A549 (cell line): Measurements from ENCODE around the gene CHKB. TPM values are rescaled to one million over a fixed set of nuclear protein-coding genes. Genes with fewer than 3 reads are reported as not detected.

Experiments
- ATAC-seq, 2 experiments: fragments of 200-7000 bp in 1 of 2; fragments of >200 bp in 1 of 2; cut with Nextera tagmentation in 1 of 2; cut with Tn5 transposase in 1 of 2; 3 replicates each; pipeline versions ENCODE4 v1.8.0 to v1.9.1; 2018 to 2020; ENCODE audit warnings: mild to moderate bottlenecking in 1 of 2, moderate library complexity in 1 of 2
- CTCF ChIA-PET: fragments of 300-600 bp; sonication (Branson Sonifier 250); formaldehyde crosslinking; extraction: SDS; loops from one replicate; lab custom pipeline; 2021; ENCODE audit warnings: antibody characterized with exemption, inconsistent platforms; lab: Yijun Ruan, JAX
- POLR2A ChIA-PET: fragments of 350-600 bp; formaldehyde crosslinking; extraction: SDS; loops from one replicate; lab custom pipeline; 2021; ENCODE audit warnings: antibody characterized with exemption, inconsistent platforms; lab: Yijun Ruan, JAX
- DNase-seq, 2 experiments: peaks; one replicate each; pipeline versions ENCODE4 v3.0.0 to v3.0.0-alpha.2; 2011 to 2016; ENCODE audit warnings: low read depth in 1 of 2, low spot score in 1 of 2
- FAIRE-seq: peaks from 2 replicates; lab custom pipeline; 2011; peaks lifted over from hg19 to GRCh38; lab: Jason Lieb, UNC
- H3K27ac ChIP-seq, 2 experiments: fragments of >200 bp; sonication (Bioruptor Twin); formaldehyde crosslinking; 3 replicates each; pipeline ENCODE4 v1.5.1; 2016 to 2017
- H3K4me1 ChIP-seq: fragments of >200 bp; sonication (Bioruptor Twin); formaldehyde crosslinking; 3 replicates; pipeline ENCODE4 v1.6.1; 2016
- H3K4me2 ChIP-seq: fragments of >200 bp; sonication (Bioruptor Twin); formaldehyde crosslinking; 3 replicates; pipeline ENCODE4 v1.6.1; 2016
- H3K4me3 ChIP-seq: fragments of >200 bp; sonication (Bioruptor Twin); formaldehyde crosslinking; 3 replicates; pipeline ENCODE4 v1.5.1; 2016
- H3K9me3 ChIP-seq: fragments of >200 bp; sonication (Bioruptor Twin); formaldehyde crosslinking; 3 replicates; pipeline ENCODE4 v1.6.1; 2016
- BHLHE40 ChIP-seq: IDR thresholded peaks from 2 replicates; pipeline ENCODE4 v1.6.1; 2012; ENCODE audit warnings: low read depth, low read length, inconsistent platforms
- CBX8 ChIP-seq: fragments of 200-600 bp; sonication (generic); IDR thresholded peaks from 2 replicates; pipeline ENCODE4 v1.6.1; 2016
- CHD4 ChIP-seq: fragments of 200-600 bp; sonication (generic); IDR thresholded peaks from 2 replicates; pipeline ENCODE4 v1.6.1; 2016; ENCODE audit warnings: antibody characterized with exemption, mild to moderate bottlenecking, borderline replicate concordance
- FOSB ChIP-seq: fragments of 250-450 bp; sonication (Bioruptor Pico); IDR thresholded peaks from 2 replicates; pipeline ENCODE4 v1.5.0; 2020; ENCODE audit warnings: mild to moderate bottlenecking, moderate library complexity
- FOXS1 ChIP-seq: fragments of 250-450 bp; sonication (Bioruptor Pico); IDR thresholded peaks from 2 replicates; pipeline ENCODE4 v1.5.0; 2020; ENCODE audit warnings: mild to moderate bottlenecking, moderate library complexity
- HOXA7 ChIP-seq: fragments of 250-450 bp; sonication (Bioruptor Pico); IDR thresholded peaks from 2 replicates; pipeline ENCODE4 v1.5.0; 2020; ENCODE audit warnings: mild to moderate bottlenecking, moderate library complexity
- HOXB5 ChIP-seq: fragments of 250-450 bp; sonication (Bioruptor Pico); IDR thresholded peaks from 2 replicates; pipeline ENCODE4 v1.5.0; 2020; ENCODE audit warnings: mild to moderate bottlenecking, moderate library complexity
- MAFK ChIP-seq: fragments of 450-650 bp; IDR thresholded peaks from 2 replicates; pipeline ENCODE4 v1.6.1; 2014; ENCODE audit not compliant: partially characterized antibody
- MYC ChIP-seq: IDR thresholded peaks from 2 replicates; pipeline ENCODE4 v1.6.1; 2012; ENCODE audit warnings: mild to moderate bottlenecking, inconsistent platforms, low read length, improper control_type of control experiment, borderline replicate concordance
- NPAS2 ChIP-seq: fragments of 250-450 bp; sonication (Bioruptor Pico); IDR thresholded peaks from 2 replicates; pipeline ENCODE4 v1.8.0; 2022; ENCODE audit warnings: mild to moderate bottlenecking, moderate library complexity, borderline replicate concordance
- NR3C1 ChIP-seq: fragments of >200 bp; sonication (Bioruptor Twin); formaldehyde crosslinking; IDR thresholded peaks from 3 replicates; pipeline ENCODE4 v1.6.1; 2017
- PHF8 ChIP-seq: fragments of 200-600 bp; sonication (generic); IDR thresholded peaks from 2 replicates; pipeline ENCODE4 v1.6.1; 2016; ENCODE audit warnings: low read depth, mild to moderate bottlenecking, antibody characterized with exemption, moderate library complexity, borderline replicate concordance
- RAD21 ChIP-seq, 2 experiments: fragments of >200 bp in 1 of 2; sonication (Bioruptor Twin) in 1 of 2; formaldehyde crosslinking in 1 of 2; IDR thresholded peaks in 1 of 2; conservative IDR thresholded peaks in 1 of 2; 2 replicates in 1 of 2; 3 replicates in 1 of 2; pipeline ENCODE4 v1.6.1; 2012 to 2018; ENCODE audit warnings: inconsistent platforms in 1 of 2
- RCOR1 ChIP-seq: fragments of 150-350 bp; IDR thresholded peaks from 2 replicates; pipeline ENCODE4 v1.6.1; 2014; ENCODE audit warnings: antibody characterized with exemption, low read length, low read depth
- SMC3 ChIP-seq: fragments of >200 bp; sonication (Bioruptor Twin); formaldehyde crosslinking; IDR thresholded peaks from 3 replicates; pipeline ENCODE4 v1.6.1; 2018; ENCODE audit warnings: inconsistent platforms
- TP53 ChIP-seq: fragments of 250-450 bp; sonication (Bioruptor Pico); IDR thresholded peaks from 2 replicates; pipeline ENCODE4 v1.5.0; 2021; ENCODE audit warnings: mild to moderate bottlenecking, moderate library complexity
- ZNF302 ChIP-seq: fragments of 250-450 bp; sonication (Bioruptor Pico); IDR thresholded peaks from 2 replicates; pipeline ENCODE4 v1.9.0; 2021; ENCODE audit warnings: inconsistent platforms, mild to moderate bottlenecking, moderate library complexity
- WGBS: methylation state at CpG from one replicate; pipeline ENCODE4 v1.1.6; 2017; ENCODE audit errors: missing lambda C conversion rate; 5-methylcytosine and 5-hydroxymethylcytosine counted together
- polyA plus RNA-seq, 4 experiments: library from polyadenylated mRNA; depleted of rRNA in 3 of 4; stranded (reverse); fragments of >200 nt; fragmentation: RNase III in 1 of 4; extraction: RNeasy Plus Mini Kit Qiagen cat#74134 plus additional on column Dnase treatment in 1 of 4; gene quantifications; 2 replicates in 3 of 4; 3 replicates in 1 of 4; pipeline ENCODE4 v1.2.3, GENCODE V29; 2011 to 2017
- TF ChIP-seq, protein P1 (sequence below): IDR thresholded peaks from 2 replicates; pipeline ENCODE4 v1.6.1; 2012
- TF ChIP-seq, protein P2 (sequence below): fragments of 250-450 bp; sonication (Bioruptor Pico); IDR thresholded peaks from 2 replicates; pipeline ENCODE4 v1.5.0; 2021; ENCODE audit warnings: mild to moderate bottlenecking, moderate library complexity, borderline replicate concordance
- TF ChIP-seq, protein P3 (sequence below): IDR thresholded peaks from 2 replicates; pipeline ENCODE4 v1.6.1; 2012
- TF ChIP-seq, protein P4 (sequence below): IDR thresholded peaks from 2 replicates; pipeline ENCODE4 v1.6.1; 2012; ENCODE audit warnings: low read depth, borderline replicate concordance
- TF ChIP-seq, protein P5 (sequence below): fragments of 250-450 bp; sonication (Bioruptor Pico); IDR thresholded peaks from 2 replicates; pipeline ENCODE4 v1.5.0; 2020; ENCODE audit warnings: low read depth, mild to moderate bottlenecking, moderate library complexity

CHKB gene
- polyA plus RNA-seq, 2 of the 4 experiments (the other 2 are of a cell fraction) = 16.4 to 25.8 TPM

DNA sequence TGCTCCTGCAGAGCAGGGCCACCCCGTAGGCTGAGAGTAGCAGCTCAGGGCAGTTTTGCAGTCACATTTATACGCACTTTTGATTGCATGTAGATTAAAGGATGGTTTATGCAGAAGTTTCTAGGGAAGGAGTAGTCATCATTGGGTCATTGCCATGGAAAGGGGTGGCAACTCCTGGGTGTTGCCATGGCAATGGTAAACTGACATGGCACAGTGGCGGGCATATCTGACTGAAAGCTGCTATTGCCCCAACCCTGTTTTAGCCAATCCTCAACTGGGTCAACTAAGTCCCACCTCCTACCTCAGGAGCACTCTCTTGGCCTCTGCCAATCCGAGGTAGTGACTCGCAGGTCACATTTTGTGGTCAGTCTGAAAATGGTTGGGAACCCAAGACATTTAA lies 47.7 kb upstream of the CHKB start:
- ATAC-seq (no peak), FAIRE-seq (no peak), DNase-seq (no peak)
- no peak overlapping the region for H3K27ac ChIP-seq
- peaks cover 10% of the 10 kb centered on the region; the same call in 2 of the 3 replicates for H3K4me1 ChIP-seq
- no peaks in the 10 kb centered on the region for H3K9me3 ChIP-seq
- POLR2A ChIA-PET = no interaction called here
- CTCF ChIA-PET = interaction anchor here (0.7 to 1.3 kb wide), 2 partner anchors 10 to 105 kb away, joined by 3 read pairs; partner anchors contain the start of gene SCO2
- no peak overlapping the region for H3K4me3 ChIP-seq
- no peak overlapping the region for H3K4me2 ChIP-seq
- WGBS = 75% methylated on average over 5 of the region's 5 CpGs
- TF ChIP-seq NR3C1 (no peak), TP53 (CRISPR knock-in tag) (no peak), HOXA7 (no peak), NPAS2 (CRISPR knock-in tag) (no peak)
- TF ChIP-seq, protein P1, sequence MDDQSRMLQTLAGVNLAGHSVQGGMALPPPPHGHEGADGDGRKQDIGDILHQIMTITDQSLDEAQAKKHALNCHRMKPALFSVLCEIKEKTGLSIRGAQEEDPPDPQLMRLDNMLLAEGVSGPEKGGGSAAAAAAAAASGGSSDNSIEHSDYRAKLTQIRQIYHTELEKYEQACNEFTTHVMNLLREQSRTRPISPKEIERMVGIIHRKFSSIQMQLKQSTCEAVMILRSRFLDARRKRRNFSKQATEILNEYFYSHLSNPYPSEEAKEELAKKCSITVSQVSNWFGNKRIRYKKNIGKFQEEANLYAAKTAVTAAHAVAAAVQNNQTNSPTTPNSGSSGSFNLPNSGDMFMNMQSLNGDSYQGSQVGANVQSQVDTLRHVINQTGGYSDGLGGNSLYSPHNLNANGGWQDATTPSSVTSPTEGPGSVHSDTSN = no peak
- TF ChIP-seq, protein P2, sequence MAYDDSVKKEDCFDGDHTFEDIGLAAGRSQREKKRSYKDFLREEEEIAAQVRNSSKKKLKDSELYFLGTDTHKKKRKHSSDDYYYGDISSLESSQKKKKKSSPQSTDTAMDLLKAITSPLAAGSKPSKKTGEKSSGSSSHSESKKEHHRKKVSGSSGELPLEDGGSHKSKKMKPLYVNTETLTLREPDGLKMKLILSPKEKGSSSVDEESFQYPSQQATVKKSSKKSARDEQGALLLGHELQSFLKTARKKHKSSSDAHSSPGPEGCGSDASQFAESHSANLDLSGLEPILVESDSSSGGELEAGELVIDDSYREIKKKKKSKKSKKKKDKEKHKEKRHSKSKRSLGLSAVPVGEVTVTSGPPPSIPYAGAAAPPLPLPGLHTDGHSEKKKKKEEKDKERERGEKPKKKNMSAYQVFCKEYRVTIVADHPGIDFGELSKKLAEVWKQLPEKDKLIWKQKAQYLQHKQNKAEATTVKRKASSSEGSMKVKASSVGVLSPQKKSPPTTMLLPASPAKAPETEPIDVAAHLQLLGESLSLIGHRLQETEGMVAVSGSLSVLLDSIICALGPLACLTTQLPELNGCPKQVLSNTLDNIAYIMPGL (CRISPR knock-in tag) = no peak

DNA sequence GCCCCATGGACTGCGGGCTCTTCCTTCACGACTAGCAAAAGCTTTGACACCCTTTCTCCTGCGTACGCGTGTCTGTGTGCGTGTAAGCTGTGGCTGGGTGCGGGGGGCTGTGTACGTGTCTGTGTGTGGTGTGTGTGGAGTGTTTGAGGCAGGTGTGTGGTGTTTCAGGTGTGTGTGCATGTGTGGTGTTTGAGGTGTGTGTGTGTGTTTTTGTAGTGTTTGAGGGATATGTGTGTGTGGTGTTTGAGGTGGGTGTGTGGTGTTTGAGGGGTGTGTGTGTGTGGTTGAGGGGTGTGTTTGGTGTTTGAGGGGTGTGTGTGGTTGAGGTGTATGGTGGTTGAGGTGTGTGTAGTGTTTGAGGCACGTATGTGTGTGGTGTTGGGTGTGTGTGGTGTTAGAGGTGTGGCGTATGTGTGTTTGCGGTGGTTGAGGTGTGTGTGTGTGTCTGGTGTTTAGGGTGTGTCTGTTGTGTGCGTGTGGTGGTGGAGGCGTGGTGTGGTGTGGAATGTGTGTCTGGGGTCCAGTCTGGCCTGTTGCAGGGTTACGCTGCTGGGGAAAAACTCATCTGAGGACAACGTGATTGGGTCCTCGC lies 46.0 kb upstream of the CHKB start:
- no peaks in the 10 kb centered on the region for H3K9me3 ChIP-seq
- CTCF ChIA-PET = interaction anchor here (1.0 to 1.8 kb wide), 6 partner anchors 10 to 65 kb away, joined by 3 to 11 read pairs (median 4); no protein-coding TSS in a partner anchor
- 71% methylated on average over 16 of the region's 16 CpGs for WGBS
- ATAC-seq (no peak; a peak in 1 of 6 replicates), FAIRE-seq (no peak), DNase-seq (no peak)
- H3K4me1 ChIP-seq = peaks cover 10% of the 10 kb centered on the region; the same call in 2 of the 3 replicates
- TF ChIP-seq FOSB (CRISPR knock-in tag) (no peak), FOXS1 (no peak), RCOR1 (no peak), CHD4 (no peak), ZNF302 (CRISPR knock-in tag) (no peak), MAFK (no peak), CBX8 (no peak)
- TF ChIP-seq, protein P2 (CRISPR knock-in tag) = no peak
- H3K4me3 ChIP-seq = peak overlapping the region; percentile 62
- H3K4me2 ChIP-seq = peak overlapping the region; percentile 83
- POLR2A ChIA-PET = interaction anchor here (0.6 kb wide), 1 partner anchor 239 kb away, joined by 3 read pairs; no protein-coding TSS in a partner anchor
- H3K27ac ChIP-seq = peak overlapping the region; percentile 64 to 97

DNA sequence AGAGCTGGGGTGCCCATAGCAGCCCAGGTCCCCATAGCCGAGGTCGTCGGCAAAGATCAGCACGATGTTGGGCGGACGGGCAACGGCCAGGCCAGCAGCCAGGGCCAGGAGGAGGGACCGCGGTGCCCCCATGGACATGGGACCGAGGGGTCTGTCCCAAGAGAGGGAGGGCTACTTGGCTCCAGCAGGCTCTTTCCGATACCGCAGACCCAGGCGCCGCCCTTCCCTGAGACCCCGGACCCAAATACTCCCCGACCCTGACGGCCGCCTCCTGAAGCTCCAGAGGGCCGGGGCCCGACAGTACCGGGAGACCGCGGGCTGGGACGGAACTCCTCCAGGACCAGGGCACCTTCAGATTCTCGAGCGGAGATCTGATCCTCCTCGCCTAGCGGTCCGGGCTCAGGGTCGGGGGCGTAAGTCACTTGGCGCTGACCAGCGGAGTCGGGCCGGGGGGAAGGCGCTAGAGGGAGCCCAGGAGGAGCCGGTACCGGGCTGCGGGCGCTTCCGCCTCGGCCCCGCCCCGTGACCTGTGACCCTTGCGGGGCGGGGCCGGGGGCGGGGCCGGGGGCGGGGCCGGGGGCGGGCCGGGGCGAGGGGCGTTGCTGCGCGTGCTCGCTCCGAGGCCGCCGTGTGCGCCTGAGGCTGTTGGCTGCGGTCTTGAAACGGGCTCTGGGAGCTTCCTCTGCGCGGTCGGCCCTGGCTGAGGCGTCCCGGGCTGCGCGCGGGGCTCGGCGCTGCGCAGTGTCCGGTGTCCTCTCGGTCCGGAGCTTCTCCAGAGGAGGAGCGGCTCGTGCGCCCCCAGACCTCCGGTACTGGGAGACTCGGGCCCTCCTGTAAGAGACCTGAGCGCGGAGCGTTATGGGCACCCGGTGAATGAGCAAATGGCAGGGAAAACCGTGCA lies 45.2 kb upstream of the CHKB start, which contains the start of gene ARSA:
Gene ARSA (minus strand): TSS at position 511 of the 901 bp plus-strand sequence. CDS start 373 bp downstream, at position 138.
- ATAC-seq = peak; percentile 81 to 83
- ChIA-PET CTCF (interaction anchor here (0.7 to 1.8 kb wide), 7 partner anchors 9 to 162 kb away, joined by 3 to 11 read pairs (median 4); no protein-coding TSS in a partner anchor), POLR2A (interaction anchor here (0.6 kb wide), 2 partner anchors 32 to 239 kb away, joined by 3 to 4 read pairs; no protein-coding TSS in a partner anchor)
- Histone ChIP-seq H3K4me2 (peak within 1 kb of the TSS; percentile 95), H3K27ac (peak within 1 kb of the TSS; percentile 72 to 97), H3K4me3 (peak within 1 kb of the TSS; percentile 62), H3K4me1 (peaks cover 10% of the 10 kb centered on the region; the same call in 2 of the 3 replicates), H3K9me3 (no peaks in the 10 kb centered on the region)
- peak in 1 of 2 experiments; percentile 56 for DNase-seq
- no peak for FAIRE-seq
- 4% methylated on average over 17 of the region's 88 CpGs for WGBS
- TF ChIP-seq, protein P3, sequence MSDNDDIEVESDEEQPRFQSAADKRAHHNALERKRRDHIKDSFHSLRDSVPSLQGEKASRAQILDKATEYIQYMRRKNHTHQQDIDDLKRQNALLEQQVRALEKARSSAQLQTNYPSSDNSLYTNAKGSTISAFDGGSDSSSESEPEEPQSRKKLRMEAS = peak; percentile 64
- TF ChIP-seq FOSB (CRISPR knock-in tag) (no peak), RAD21 (conservative IDR thresholded peaks at IDR 0.05 in 1 of 2, IDR thresholded peaks at IDR 0.05 in 1 of 2) (peak in 1 of 2 experiments; percentile 31; a peak in 1 of 5 replicates), BHLHE40 (no peak), SMC3 (peak; percentile 37; the same call in 2 of the 3 replicates), HOXA7 (no peak), MYC (no peak), PHF8 (0 out of 2 replicates have a peak, but pooled peaks have one; percentile 10), HOXB5 (CRISPR knock-in tag) (no peak)
- TF ChIP-seq, protein P4, sequence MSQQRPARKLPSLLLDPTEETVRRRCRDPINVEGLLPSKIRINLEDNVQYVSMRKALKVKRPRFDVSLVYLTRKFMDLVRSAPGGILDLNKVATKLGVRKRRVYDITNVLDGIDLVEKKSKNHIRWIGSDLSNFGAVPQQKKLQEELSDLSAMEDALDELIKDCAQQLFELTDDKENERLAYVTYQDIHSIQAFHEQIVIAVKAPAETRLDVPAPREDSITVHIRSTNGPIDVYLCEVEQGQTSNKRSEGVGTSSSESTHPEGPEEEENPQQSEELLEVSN = peak; percentile 54; the same call in 1 of the 2 replicates
- TF ChIP-seq, protein P5, sequence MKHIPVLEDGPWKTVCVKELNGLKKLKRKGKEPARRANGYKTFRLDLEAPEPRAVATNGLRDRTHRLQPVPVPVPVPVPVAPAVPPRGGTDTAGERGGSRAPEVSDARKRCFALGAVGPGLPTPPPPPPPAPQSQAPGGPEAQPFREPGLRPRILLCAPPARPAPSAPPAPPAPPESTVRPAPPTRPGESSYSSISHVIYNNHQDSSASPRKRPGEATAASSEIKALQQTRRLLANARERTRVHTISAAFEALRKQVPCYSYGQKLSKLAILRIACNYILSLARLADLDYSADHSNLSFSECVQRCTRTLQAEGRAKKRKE (CRISPR knock-in tag) = no peak
